Hematopoietic multipotent progenitor cell treated with erythropoietin and hydrocortisone succinate and interleukin-3 and kit ligand, for 17 days (in vitro differentiated cells): ENCODE data around the gene IQCM.

Source experiments
- DNase-seq: peaks from one replicate; pipeline ENCODE4 v3.0.0-alpha.2; 2015; ENCODE audit warnings: low spot score

Gene IQCM

GRCh38 chr4:149768477-149768876 is 47.2 kb downstream of the IQCM start:
- no peak for DNase-seq

GRCh38 chr4:149766135-149766534 is 49.5 kb downstream of the IQCM start:
- DNase-seq: no peak

GRCh38 chr4:149765630-149766029 is 50.0 kb downstream of the IQCM start:
- DNase-seq: no peak

- DNase-seq: no peak
These were observed 59.7 kb downstream of the IQCM start for GRCh38 chr4:149755969-149756368.

GRCh38 chr4:149754526-149754925 is 61.1 kb downstream of the IQCM start:
- no peak for DNase-seq

- DNase-seq: no peak
These were observed 62.9 kb downstream of the IQCM start for GRCh38 chr4:149752729-149753128.

- no peak for DNase-seq
These were observed 64.5 kb downstream of the IQCM start for GRCh38 chr4:149751174-149751573.

- no peak for DNase-seq
These were observed 65.9 kb downstream of the IQCM start for GRCh38 chr4:149749784-149750183.

- DNase-seq: no peak
These were observed 68.0 kb downstream of the IQCM start for GRCh38 chr4:149747646-149748045.

- no peak for DNase-seq
These were observed 69.4 kb downstream of the IQCM start for GRCh38 chr4:149746276-149746675.

GRCh38 chr4:149741186-149741831 is 74.3 kb downstream of the IQCM start:
- no peak for DNase-seq

- no peak for DNase-seq
These were observed 77.5 kb downstream of the IQCM start for GRCh38 chr4:149738156-149738555.

GRCh38 chr4:149735796-149736195 is 79.8 kb downstream of the IQCM start:
- DNase-seq: no peak

GRCh38 chr4:149728444-149728843 is 87.2 kb downstream of the IQCM start:
- DNase-seq: no peak

- no peak for DNase-seq
These were observed 88.0 kb downstream of the IQCM start for GRCh38 chr4:149727663-149728062.

GRCh38 chr4:149723065-149723464 is 92.6 kb downstream of the IQCM start:
- DNase-seq: no peak

- no peak for DNase-seq
These were observed 95.8 kb downstream of the IQCM start for GRCh38 chr4:149719806-149720205.

- no peak for DNase-seq
These were observed 96.3 kb downstream of the IQCM start for GRCh38 chr4:149719357-149719756.

GRCh38 chr4:149718500-149718899 is 97.1 kb downstream of the IQCM start:
- no peak for DNase-seq

- no peak for DNase-seq
These were observed 98.9 kb downstream of the IQCM start for GRCh38 chr4:149716728-149717127.

- no peak for DNase-seq
These were observed 99.6 kb downstream of the IQCM start for GRCh38 chr4:149715822-149716585.

GRCh38 chr4:149713031-149713430 is 102.6 kb downstream of the IQCM start:
- no peak for DNase-seq

- no peak for DNase-seq
These were observed 103.9 kb downstream of the IQCM start for GRCh38 chr4:149711593-149712365.
